Ectodermal cell (in vitro differentiated cells): ENCODE results near the gene UGT1A10.

Experiments
- H3K27ac ChIP-seq: 2 replicates; pipeline ENCODE4 v1.7.0; 2013; ENCODE audit warnings: mild to moderate bottlenecking, low read depth, low read length; ENCODE audit not compliant: insufficient read depth, poor library complexity, severe bottlenecking
- H3K27me3 ChIP-seq: 2 replicates; pipeline ENCODE4 v1.7.0; 2013; ENCODE audit warnings: mild to moderate bottlenecking, low read length; ENCODE audit not compliant: insufficient read depth, control insufficient read depth, poor library complexity, severe bottlenecking
- H3K36me3 ChIP-seq: one replicate; pipeline ENCODE4 v1.7.0; 2013; ENCODE audit warnings: low read length; ENCODE audit not compliant: control insufficient read depth, insufficient read depth
- H3K4me1 ChIP-seq: one replicate; pipeline ENCODE4 v1.7.0; 2013; ENCODE audit warnings: low read length; ENCODE audit not compliant: control insufficient read depth, insufficient read depth
- H3K4me3 ChIP-seq: 2 replicates; pipeline ENCODE4 v1.7.0; 2013; ENCODE audit warnings: low read depth, low read length, control low read depth; ENCODE audit not compliant: insufficient read depth
- H3K9me3 ChIP-seq: 2 replicates; pipeline ENCODE4 v1.7.0; 2013; ENCODE audit warnings: mild to moderate bottlenecking, low read length, moderate library complexity; ENCODE audit not compliant: control insufficient read depth
- WGBS, 2 experiments: methylation state at CpG; one replicate each; pipeline ENCODE4 v1.1.7; 2013; ENCODE audit warnings: missing lambda C conversion rate in 2 of 2; 5-methylcytosine and 5-hydroxymethylcytosine counted together

UGT1A10 gene

DNA sequence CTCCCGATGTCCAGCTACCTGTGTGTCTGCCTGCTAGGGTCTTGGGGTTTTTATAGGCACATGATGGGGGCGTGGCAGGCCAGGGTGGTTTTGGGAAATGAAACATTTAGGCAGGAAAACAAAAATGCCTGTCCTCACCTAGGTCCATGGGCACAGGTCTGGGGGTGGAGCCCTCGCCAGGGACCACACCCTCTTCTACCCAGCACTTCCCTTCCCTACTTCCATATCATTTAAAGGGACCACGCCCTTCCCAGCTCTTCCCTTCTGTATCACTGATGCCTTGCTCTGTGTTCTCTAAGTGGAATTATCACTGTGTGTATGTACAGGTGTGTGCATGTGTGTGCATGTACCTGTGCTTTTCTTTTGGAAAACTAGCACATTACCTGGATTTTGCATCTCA lies 130.2 kb downstream of the UGT1A10 start:
- H3K4me3 ChIP-seq = no peak overlapping the region
- no peaks in the 10 kb centered on the region for H3K36me3 ChIP-seq
- H3K9me3 ChIP-seq = no peaks in the 10 kb centered on the region
- 92 to 93% methylated on average over 3 to 4 of the region's 4 CpGs for WGBS, 2 experiments
- H3K27me3 ChIP-seq = no peaks in the 10 kb centered on the region
- H3K27ac ChIP-seq = no peak overlapping the region
- no peaks in the 10 kb centered on the region for H3K4me1 ChIP-seq

DNA sequence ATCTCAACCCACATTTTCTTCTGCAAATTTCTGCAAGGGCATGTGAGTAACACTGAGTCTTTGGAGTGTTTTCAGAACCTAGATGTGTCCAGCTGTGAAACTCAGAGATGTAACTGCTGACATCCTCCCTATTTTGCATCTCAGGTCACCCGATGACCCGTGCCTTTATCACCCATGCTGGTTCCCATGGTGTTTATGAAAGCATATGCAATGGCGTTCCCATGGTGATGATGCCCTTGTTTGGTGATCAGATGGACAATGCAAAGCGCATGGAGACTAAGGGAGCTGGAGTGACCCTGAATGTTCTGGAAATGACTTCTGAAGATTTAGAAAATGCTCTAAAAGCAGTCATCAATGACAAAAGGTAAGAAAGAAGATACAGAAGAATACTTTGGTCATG lies 131.8 kb downstream of the UGT1A10 start:
- Histone ChIP-seq H3K9me3 (no peaks in the 10 kb centered on the region), H3K27ac (no peak overlapping the region), H3K4me3 (no peak overlapping the region), H3K36me3 (no peaks in the 10 kb centered on the region), H3K4me1 (no peaks in the 10 kb centered on the region), H3K27me3 (no peaks in the 10 kb centered on the region)
- whole genome bisulfite sequencing, 2 experiments = 78 to 81% methylated on average over 4 of the region's 4 CpGs

DNA sequence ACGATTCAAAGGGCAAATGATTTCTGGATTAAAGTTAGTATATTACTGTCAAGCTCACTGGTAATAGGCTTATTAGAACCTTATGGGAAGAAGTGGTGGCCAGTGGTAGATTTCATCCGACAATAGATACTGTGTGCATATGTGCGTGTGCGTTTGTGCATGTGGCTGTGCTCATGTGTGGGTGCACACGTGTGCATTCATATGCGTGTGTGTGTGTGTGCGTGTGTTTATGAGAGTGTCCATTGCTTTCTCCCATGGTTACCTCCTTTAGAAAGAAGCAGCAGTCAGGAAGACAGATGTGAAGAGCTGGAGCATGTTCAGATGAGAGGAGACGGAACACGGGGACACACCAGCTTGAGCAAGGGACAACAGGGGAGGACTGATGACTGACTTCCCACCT lies 133.0 kb downstream of the UGT1A10 start:
- WGBS, 2 experiments = 93 to 95% methylated on average over 9 of the region's 9 CpGs
- no peak overlapping the region for H3K4me3 ChIP-seq

DNA sequence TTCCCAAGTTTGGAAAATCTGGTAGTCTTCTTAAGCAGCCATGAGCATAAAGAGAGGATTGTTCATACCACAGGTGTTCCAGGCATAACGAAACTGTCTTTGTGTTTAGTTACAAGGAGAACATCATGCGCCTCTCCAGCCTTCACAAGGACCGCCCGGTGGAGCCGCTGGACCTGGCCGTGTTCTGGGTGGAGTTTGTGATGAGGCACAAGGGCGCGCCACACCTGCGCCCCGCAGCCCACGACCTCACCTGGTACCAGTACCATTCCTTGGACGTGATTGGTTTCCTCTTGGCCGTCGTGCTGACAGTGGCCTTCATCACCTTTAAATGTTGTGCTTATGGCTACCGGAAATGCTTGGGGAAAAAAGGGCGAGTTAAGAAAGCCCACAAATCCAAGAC lies 135.9 kb downstream of the UGT1A10 start:
- no peak overlapping the region for H3K27ac ChIP-seq
- no peaks in the 10 kb centered on the region for H3K36me3 ChIP-seq
- H3K4me1 ChIP-seq = no peaks in the 10 kb centered on the region
- no peaks in the 10 kb centered on the region for H3K27me3 ChIP-seq
- 94 to 96% methylated on average over 16 of the region's 16 CpGs for WGBS, 2 experiments
- no peaks in the 10 kb centered on the region for H3K9me3 ChIP-seq
- H3K4me3 ChIP-seq = no peak overlapping the region

More for the DNA sequence above, 133.0 kb downstream of the UGT1A10 start:
- no peak overlapping the region for H3K27ac ChIP-seq
- no peaks in the 10 kb centered on the region for H3K4me1 ChIP-seq
- no peaks in the 10 kb centered on the region for H3K27me3 ChIP-seq
- H3K36me3 ChIP-seq = no peaks in the 10 kb centered on the region
- H3K9me3 ChIP-seq = no peaks in the 10 kb centered on the region

DNA sequence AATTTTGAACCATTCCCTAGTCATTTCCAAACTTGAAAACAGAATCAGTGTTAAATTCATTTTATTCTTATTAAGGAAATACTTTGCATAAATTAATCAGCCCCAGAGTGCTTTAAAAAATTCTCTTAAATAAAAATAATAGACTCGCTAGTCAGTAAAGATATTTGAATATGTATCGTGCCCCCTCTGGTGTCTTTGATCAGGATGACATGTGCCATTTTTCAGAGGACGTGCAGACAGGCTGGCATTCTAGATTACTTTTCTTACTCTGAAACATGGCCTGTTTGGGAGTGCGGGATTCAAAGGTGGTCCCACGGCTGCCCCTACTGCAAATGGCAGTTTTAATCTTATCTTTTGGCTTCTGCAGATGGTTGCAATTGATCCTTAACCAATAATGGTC lies 136.3 kb downstream of the UGT1A10 start:
- no peak overlapping the region for H3K27ac ChIP-seq
- no peaks in the 10 kb centered on the region for H3K36me3 ChIP-seq
- WGBS, 2 experiments = 87 to 88% methylated on average over 5 of the region's 5 CpGs
- no peaks in the 10 kb centered on the region for H3K27me3 ChIP-seq
- no peaks in the 10 kb centered on the region for H3K9me3 ChIP-seq
- H3K4me3 ChIP-seq = no peak overlapping the region
- H3K4me1 ChIP-seq = no peaks in the 10 kb centered on the region

DNA sequence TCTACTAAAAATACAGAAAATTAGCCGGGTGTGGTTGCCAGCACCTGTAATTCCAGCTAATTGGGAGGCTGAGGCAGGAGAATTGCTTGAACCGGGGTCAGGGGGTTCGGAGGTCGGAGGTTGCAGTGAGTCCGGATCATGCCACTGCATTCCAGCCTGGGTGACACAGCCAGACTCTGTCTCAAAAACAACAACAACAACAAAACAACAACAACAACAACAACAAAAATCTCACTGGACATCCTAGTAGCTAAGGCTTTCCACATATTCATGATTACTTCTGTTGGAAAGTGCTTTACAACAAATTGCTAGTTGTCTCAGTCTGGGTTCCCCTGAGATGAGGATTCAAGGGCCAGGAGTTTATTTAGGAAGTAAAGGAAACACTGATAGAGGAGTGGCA lies 137.6 kb downstream of the UGT1A10 start:
- 93 to 97% methylated on average over 5 of the region's 5 CpGs for WGBS, 2 experiments
- no peaks in the 10 kb centered on the region for H3K4me1 ChIP-seq
- H3K36me3 ChIP-seq = no peaks in the 10 kb centered on the region
- no peak overlapping the region for H3K27ac ChIP-seq
- H3K27me3 ChIP-seq = no peaks in the 10 kb centered on the region
- no peaks in the 10 kb centered on the region for H3K9me3 ChIP-seq
- H3K4me3 ChIP-seq = no peak overlapping the region

DNA sequence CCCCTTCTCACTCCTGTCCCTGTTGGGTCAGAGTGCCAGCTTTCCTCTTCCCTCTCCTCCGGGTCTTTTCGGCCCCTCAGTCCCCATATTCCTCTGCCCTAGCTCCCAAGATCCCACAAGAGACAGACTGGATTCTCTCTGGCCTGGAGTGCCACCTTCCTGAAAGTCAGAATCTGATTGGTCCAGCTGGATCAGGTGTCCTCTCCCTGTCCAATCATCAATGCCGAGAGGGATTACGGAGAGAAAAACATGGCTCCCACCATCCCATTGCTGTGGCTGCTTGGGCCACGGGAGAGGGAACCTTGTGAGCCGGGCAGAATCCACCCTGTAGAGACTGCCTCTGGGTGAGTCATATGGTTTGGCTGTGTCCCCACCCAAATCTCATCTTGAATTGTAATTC lies 139.2 kb downstream of the UGT1A10 start:
- H3K4me3 ChIP-seq = no peak overlapping the region
- H3K27me3 ChIP-seq = no peaks in the 10 kb centered on the region
- no peaks in the 10 kb centered on the region for H3K36me3 ChIP-seq
- no peak overlapping the region for H3K27ac ChIP-seq
- no peaks in the 10 kb centered on the region for H3K4me1 ChIP-seq
- no peaks in the 10 kb centered on the region for H3K9me3 ChIP-seq
- 89 to 90% methylated on average over 6 of the region's 6 CpGs for WGBS, 2 experiments

DNA sequence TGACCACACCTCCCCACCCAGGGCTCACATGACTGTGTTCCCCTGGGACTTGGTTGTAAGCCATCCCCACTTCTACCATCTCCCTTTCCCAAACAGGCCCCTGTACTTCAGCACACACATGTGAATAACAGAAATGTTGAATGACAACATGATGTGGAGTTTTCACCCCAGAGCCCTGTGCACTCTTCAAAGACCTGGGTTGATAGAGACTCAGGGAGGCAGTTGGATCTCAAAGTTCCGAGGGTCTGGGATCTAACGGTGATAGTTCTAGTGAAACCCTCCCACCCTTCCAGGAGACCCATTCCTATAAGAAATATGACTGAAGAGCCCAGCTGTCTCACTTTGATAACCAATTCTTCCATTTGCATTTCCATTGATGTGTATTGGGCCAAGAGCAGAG lies 141.8 kb downstream of the UGT1A10 start, which contains the start of gene MROH2A:
TSS of gene MROH2A (plus strand) at position 301 of the 400 bp plus-strand sequence. CDS start 1,029 bp downstream, outside the sequence.
- no peak within 1 kb of the TSS for H3K27ac ChIP-seq
- no peaks in the 10 kb centered on the region for H3K36me3 ChIP-seq
- 100% methylated on average over 2 of the region's 2 CpGs for WGBS, 2 experiments
- no peaks in the 10 kb centered on the region for H3K4me1 ChIP-seq
- H3K27me3 ChIP-seq = no peaks in the 10 kb centered on the region
- no peaks in the 10 kb centered on the region for H3K9me3 ChIP-seq
- H3K4me3 ChIP-seq = no peak within 1 kb of the TSS

DNA sequence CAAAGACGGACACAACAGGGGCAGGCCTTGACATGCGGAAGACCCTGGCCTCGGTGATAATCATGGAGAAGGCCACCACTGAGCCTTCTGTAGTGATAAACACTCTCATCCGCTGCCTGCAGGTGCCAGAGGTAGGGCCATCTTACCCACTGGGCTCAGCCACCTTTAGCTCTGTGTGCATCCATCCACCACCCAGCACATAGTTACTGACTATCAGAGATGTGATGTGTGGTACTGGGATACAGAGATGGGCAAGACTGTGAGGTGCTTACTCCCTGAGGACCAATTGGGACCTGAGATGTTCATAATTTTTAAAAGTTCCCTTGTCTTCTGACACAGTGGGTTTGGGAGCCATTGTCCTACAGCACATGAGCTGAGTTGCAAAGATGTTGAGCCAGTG lies 143.5 kb downstream of the UGT1A10 start:
- Histone ChIP-seq H3K4me3 (no peak overlapping the region), H3K27me3 (no peaks in the 10 kb centered on the region), H3K36me3 (no peaks in the 10 kb centered on the region), H3K9me3 (no peaks in the 10 kb centered on the region), H3K4me1 (no peaks in the 10 kb centered on the region), H3K27ac (no peak overlapping the region)
- WGBS, 2 experiments = 96 to 98% methylated on average over 4 of the region's 4 CpGs

DNA sequence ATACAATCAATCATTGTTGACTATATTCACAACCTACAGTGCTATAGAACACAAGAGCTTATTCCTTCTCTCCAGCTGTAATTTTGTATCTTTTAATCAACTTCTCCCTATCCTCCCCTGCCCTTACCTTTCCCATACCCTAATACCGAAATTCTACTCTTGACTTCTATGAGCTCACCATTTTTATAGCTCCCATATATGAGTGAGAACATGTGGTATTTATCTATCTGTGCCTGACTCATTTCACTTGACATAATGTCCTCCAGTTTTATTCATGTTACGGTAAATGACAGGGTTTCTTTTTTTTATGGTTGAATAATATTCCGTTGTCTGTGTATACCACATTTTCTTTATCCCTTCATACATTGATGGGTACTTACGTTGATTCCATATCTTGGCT lies 144.5 kb downstream of the UGT1A10 start:
- no peaks in the 10 kb centered on the region for H3K9me3 ChIP-seq
- H3K27me3 ChIP-seq = no peaks in the 10 kb centered on the region
- H3K27ac ChIP-seq = no peak overlapping the region
- H3K4me1 ChIP-seq = no peaks in the 10 kb centered on the region
- H3K4me3 ChIP-seq = no peak overlapping the region
- WGBS, 2 experiments = 80 to 93% methylated on average over 2 to 3 of the region's 4 CpGs
- H3K36me3 ChIP-seq = no peaks in the 10 kb centered on the region

DNA sequence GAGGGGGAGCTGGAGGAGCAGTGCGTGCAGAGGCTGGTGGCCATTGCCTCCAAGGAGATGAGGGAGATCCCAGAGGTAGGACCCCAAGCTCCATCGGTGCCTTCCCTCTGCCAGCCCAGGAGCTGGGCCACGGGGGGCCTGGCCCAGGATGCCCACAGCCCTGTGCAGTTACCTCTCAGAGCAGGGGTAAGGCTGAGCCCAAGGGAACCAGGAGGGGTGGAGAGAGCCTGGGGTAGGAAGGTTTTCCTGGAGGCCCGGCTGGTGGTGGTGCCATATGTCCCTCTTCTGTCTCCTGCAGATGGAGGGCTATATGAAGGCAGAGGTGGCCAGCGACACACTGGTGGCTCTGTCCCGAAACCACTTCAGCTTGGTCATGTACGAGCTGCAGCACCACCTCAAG lies 153.3 kb downstream of the UGT1A10 start:
- H3K4me1 ChIP-seq = no peaks in the 10 kb centered on the region
- no peaks in the 10 kb centered on the region for H3K27me3 ChIP-seq
- no peak overlapping the region for H3K4me3 ChIP-seq
- WGBS, 2 experiments = 89 to 96% methylated on average over 7 of the region's 7 CpGs
- no peaks in the 10 kb centered on the region for H3K9me3 ChIP-seq
- H3K27ac ChIP-seq = no peak overlapping the region
- H3K36me3 ChIP-seq = no peaks in the 10 kb centered on the region
